Neural progenitor cell (in vitro differentiated cells): ENCODE data around the gene UTRN. TPM values are rescaled to one million over a fixed set of nuclear protein-coding genes. Genes with fewer than 3 reads are reported as not detected.

Experiments
- DNase-seq: peaks from one replicate; pipeline ENCODE4 v3.0.0-alpha.2; 2016; ENCODE audit warnings: low spot score
- H2AFZ ChIP-seq: fragments of 200-600 bp; sonication (generic); replicated peaks from 2 replicates; pipeline ENCODE4 v1.6.1; 2016; ENCODE audit warnings: antibody characterized with exemption
- H3F3A ChIP-seq: fragments of 200-600 bp; sonication (generic); 2 replicates; pipeline ENCODE4 v1.6.1; 2016; ENCODE audit warnings: antibody characterized with exemption, low read depth
- H3K27ac ChIP-seq: fragments of 200-600 bp; sonication (generic); 2 replicates; pipeline ENCODE4 v1.5.1; 2016; ENCODE audit warnings: mild to moderate bottlenecking
- H3K27me3 ChIP-seq: fragments of 200-600 bp; sonication (generic); 2 replicates; pipeline ENCODE4 v1.6.1; 2016; ENCODE audit warnings: mild to moderate bottlenecking, moderate library complexity
- H3K36me3 ChIP-seq: fragments of 200-600 bp; sonication (generic); 2 replicates; pipeline ENCODE4 v1.5.1; 2016
- H3K4me1 ChIP-seq: fragments of 200-600 bp; sonication (generic); 2 replicates; pipeline ENCODE4 v1.6.1; 2016; ENCODE audit warnings: mixed run types
- H3K4me2 ChIP-seq: fragments of 200-600 bp; sonication (generic); 2 replicates; pipeline ENCODE4 v1.6.1; 2016
- H3K4me3 ChIP-seq: fragments of 200-600 bp; sonication (generic); 2 replicates; pipeline ENCODE4 v1.5.1; 2016
- H3K79me2 ChIP-seq: fragments of 200-600 bp; sonication (generic); 2 replicates; pipeline ENCODE4 v1.6.1; 2016; ENCODE audit warnings: low read depth
- H3K9ac ChIP-seq: fragments of 200-600 bp; sonication (generic); 2 replicates; pipeline ENCODE4 v1.6.1; 2016
- H3K9me3 ChIP-seq: fragments of 200-600 bp; sonication (generic); 2 replicates; pipeline ENCODE4 v1.5.1; 2016; ENCODE audit warnings: low read depth
- H4K20me1 ChIP-seq: fragments of 200-600 bp; sonication (generic); 2 replicates; pipeline ENCODE4 v1.6.1; 2016; ENCODE audit warnings: low read depth
- H3K27ac Mint-ChIP-seq: 3 replicates; pipeline ENCODE4 v1.8.0; 2021; ENCODE audit warnings: mixed read lengths
- H3K27me3 Mint-ChIP-seq: 2 replicates; pipeline ENCODE4 v1.8.0; 2022; ENCODE audit warnings: low read depth, mild to moderate bottlenecking, inconsistent platforms, moderate library complexity, mixed read lengths; ENCODE audit not compliant: insufficient read depth
- H3K36me3 Mint-ChIP-seq: 3 replicates; pipeline ENCODE4 v1.8.0; 2021; ENCODE audit warnings: mixed read lengths
- H3K4me1 Mint-ChIP-seq: 3 replicates; pipeline ENCODE4 v1.8.0; 2021; ENCODE audit warnings: mixed read lengths
- H3K4me3 Mint-ChIP-seq: 3 replicates; pipeline ENCODE4 v1.8.0; 2021; ENCODE audit warnings: mild to moderate bottlenecking, moderate library complexity, mixed read lengths
- H3K9me3 Mint-ChIP-seq: 3 replicates; pipeline ENCODE4 v1.8.0; 2020; ENCODE audit warnings: mixed read lengths
- CTCF ChIP-seq: fragments of 200-600 bp; sonication (generic); IDR thresholded peaks from 2 replicates; pipeline ENCODE4 v1.5.1; 2017; ENCODE audit warnings: antibody characterized with exemption, mild to moderate bottlenecking
- EZH2 ChIP-seq: fragments of 200-600 bp; sonication (generic); IDR thresholded peaks from 2 replicates; pipeline ENCODE4 v1.6.1; 2017; ENCODE audit warnings: antibody characterized with exemption, mild to moderate bottlenecking, moderate library complexity
- EZH2phosphoT487 ChIP-seq: fragments of 200-600 bp; sonication (generic); IDR thresholded peaks from 2 replicates; pipeline ENCODE4 v1.6.1; 2017; ENCODE audit warnings: antibody characterized with exemption
- total RNA-seq: library from RNA; depleted of rRNA; stranded (reverse); fragments of >200 nt; gene quantifications from 2 replicates; pipeline ENCODE4 v1.2.3, GENCODE V29; 2015; ENCODE audit warnings: low replicate concordance

UTRN gene
- total RNA-seq, 1 donor from 2014 or later = 44.3 TPM

GRCh38 chr6:144266091-144266649 is 19.0 kb upstream of the UTRN start:
- no peak overlapping the region for H3K9ac ChIP-seq
- H3K79me2 ChIP-seq = no peaks in the 10 kb centered on the region
- no peaks in the 10 kb centered on the region for H3K9me3 ChIP-seq
- Mint-ChIP-seq H3K36me3 (peaks cover 8% of the 10 kb centered on the region), H3K27me3 (peaks cover 2% of the 10 kb centered on the region), H3K4me1 (peaks cover 27% of the 10 kb centered on the region), H3K4me3 (peak overlapping the region; percentile 53), H3K9me3 (peaks cover 9% of the 10 kb centered on the region), H3K27ac (peak overlapping the region; percentile 87)
- peak overlapping the region; percentile 32 for H3K4me3 ChIP-seq
- TF ChIP-seq CTCF = no peak
- TF ChIP-seq EZH2 = no peak
- no peak for TF ChIP-seq EZH2phosphoT487
- DNase-seq = peak; percentile 71
- H3K4me1 ChIP-seq = peaks cover 29% of the 10 kb centered on the region
- peak overlapping the region; percentile 84 for H2AFZ ChIP-seq
- peak overlapping the region; percentile 79 for H3K4me2 ChIP-seq
- H3K27me3 ChIP-seq = no peaks in the 10 kb centered on the region
- H4K20me1 ChIP-seq = no peaks in the 10 kb centered on the region
- H3K36me3 ChIP-seq = no peaks in the 10 kb centered on the region
- H3F3A ChIP-seq = peaks cover 14% of the 10 kb centered on the region
- H3K27ac ChIP-seq = peak overlapping the region; percentile 92

- Histone ChIP-seq H3K9me3 (no peaks in the 10 kb centered on the region), H3K36me3 (no peaks in the 10 kb centered on the region), H3K4me2 (no peak overlapping the region), H3K79me2 (no peaks in the 10 kb centered on the region), H2AFZ (no peak overlapping the region), H3K27ac (no peak overlapping the region), H3F3A (peaks cover 14% of the 10 kb centered on the region), H4K20me1 (no peaks in the 10 kb centered on the region), H3K4me1 (peaks cover 29% of the 10 kb centered on the region), H3K27me3 (no peaks in the 10 kb centered on the region), H3K9ac (no peak overlapping the region), H3K4me3 (no peak overlapping the region)
- TF ChIP-seq EZH2 (no peak), EZH2phosphoT487 (no peak), CTCF (no peak)
- Mint-ChIP-seq H3K9me3 (peaks cover 20% of the 10 kb centered on the region), H3K36me3 (peaks cover 12% of the 10 kb centered on the region), H3K4me3 (no peak overlapping the region), H3K4me1 (peaks cover 25% of the 10 kb centered on the region), H3K27ac (no peak overlapping the region), H3K27me3 (no peaks in the 10 kb centered on the region)
- no peak for DNase-seq
These were observed 16.3 kb upstream of the UTRN start for GRCh38 chr6:144268794-144269349.

- no peak overlapping the region for H3K27ac Mint-ChIP-seq
- H4K20me1 ChIP-seq = no peaks in the 10 kb centered on the region
- peaks cover 7% of the 10 kb centered on the region for H3K9me3 Mint-ChIP-seq
- H3K36me3 Mint-ChIP-seq = peaks cover 7% of the 10 kb centered on the region
- peaks cover 7% of the 10 kb centered on the region for H3K4me1 Mint-ChIP-seq
- no peak overlapping the region for H3K4me2 ChIP-seq
- TF ChIP-seq EZH2phosphoT487 (no peak), CTCF (no peak), EZH2 (no peak)
- H2AFZ ChIP-seq = no peak overlapping the region
- H3K9ac ChIP-seq = no peak overlapping the region
- no peaks in the 10 kb centered on the region for H3K27me3 ChIP-seq
- no peak overlapping the region for H3K4me3 Mint-ChIP-seq
- no peaks in the 10 kb centered on the region for H3F3A ChIP-seq
- no peak overlapping the region for H3K27ac ChIP-seq
- peaks cover 3% of the 10 kb centered on the region for H3K4me1 ChIP-seq
- no peaks in the 10 kb centered on the region for H3K9me3 ChIP-seq
- H3K36me3 ChIP-seq = no peaks in the 10 kb centered on the region
- no peak overlapping the region for H3K4me3 ChIP-seq
- no peaks in the 10 kb centered on the region for H3K79me2 ChIP-seq
- no peak for DNase-seq
- no peaks in the 10 kb centered on the region for H3K27me3 Mint-ChIP-seq
These were observed 8.0 kb upstream of the UTRN start for GRCh38 chr6:144277174-144277573.
